ENCODE data around the gene PPP1R1C.
A peak's percentile ranks its signal among the peaks of the same experiment; 100 is the strongest.

The PPP1R1C gene

DNA sequence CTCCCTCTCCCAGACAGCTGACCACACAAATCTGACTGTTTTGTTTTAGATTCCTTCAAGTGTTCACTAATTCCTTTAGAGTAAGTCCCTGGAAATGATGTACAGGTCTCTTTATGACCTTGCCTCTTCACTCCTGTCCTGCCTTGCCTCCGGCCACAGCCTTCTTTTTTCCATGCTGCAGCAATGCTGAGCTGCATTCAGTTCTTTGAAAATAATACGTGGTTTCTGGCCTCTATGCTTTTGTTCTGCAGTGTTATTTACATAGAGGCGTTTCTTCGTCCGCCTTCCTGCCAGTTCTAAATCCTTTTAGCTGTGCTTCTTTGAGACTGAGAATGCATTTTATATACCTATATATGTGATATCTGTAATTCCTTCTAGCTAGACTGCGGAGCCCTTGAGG is 87.2 kb downstream of the PPP1R1C start:
- H3K4me3 ChIP-seq (ENCODE audit: low read depth, low read length), result no peak overlapping the region
- TF ChIP-seq CTCF (IDR thresholded peaks at IDR 0.05; ENCODE audit: borderline replicate concordance, insufficient read depth, low read depth, low read length), result no peak

- no peak overlapping the region for H3K4me3 ChIP-seq (ENCODE audit: low read depth, low read length)
- no peak for TF ChIP-seq CTCF (IDR thresholded peaks at IDR 0.05; ENCODE audit: borderline replicate concordance, insufficient read depth, low read depth, low read length)
Observed at GRCh38 chr2:182073613-182074012, 88.0 kb downstream of the PPP1R1C start.

- TF ChIP-seq CTCF (IDR thresholded peaks at IDR 0.05; ENCODE audit: borderline replicate concordance, insufficient read depth, low read depth, low read length), result no peak
- no peak overlapping the region for H3K4me3 ChIP-seq (ENCODE audit: low read depth, low read length)
Observed at GRCh38 chr2:182077023-182077422, 91.4 kb downstream of the PPP1R1C start.

DNA sequence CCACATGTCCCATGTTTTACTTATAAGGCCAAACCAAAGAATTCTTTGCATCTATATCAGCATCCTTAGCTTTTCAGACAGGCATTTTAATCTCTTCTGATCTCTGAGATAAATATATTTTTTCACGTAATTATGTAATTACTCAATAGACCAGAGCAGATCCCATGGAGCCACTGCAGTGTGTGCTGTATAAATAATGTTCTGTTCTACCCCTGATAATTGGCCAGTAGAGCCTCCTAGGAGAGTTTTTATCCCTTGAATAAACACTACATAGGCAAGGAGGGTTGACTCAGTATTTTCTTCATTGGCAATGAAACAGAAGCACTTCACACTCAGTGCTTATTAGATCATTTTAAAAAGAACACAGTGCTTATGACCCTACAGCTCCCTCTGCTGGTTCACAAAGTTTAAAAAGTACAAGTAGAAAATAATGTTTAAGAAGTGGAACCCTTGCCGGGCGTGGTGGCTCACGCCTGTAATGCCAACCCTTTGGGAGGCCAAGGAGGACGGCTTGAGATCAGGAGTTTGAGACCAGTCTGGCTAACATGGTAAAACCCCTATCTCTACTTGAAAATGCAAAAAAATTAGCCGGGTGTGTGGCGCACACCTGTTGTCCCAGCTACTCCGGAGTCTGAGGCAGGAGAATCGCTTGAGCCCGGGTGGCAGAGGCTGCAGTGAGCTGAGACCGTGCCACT is 91.9 kb downstream of the PPP1R1C start:
- peak; percentile 37; the same call in 1 of the 2 replicates for TF ChIP-seq CTCF (IDR thresholded peaks at IDR 0.05; ENCODE audit: borderline replicate concordance, insufficient read depth, low read depth, low read length)
- H3K4me3 ChIP-seq (ENCODE audit: low read depth, low read length), result no peak overlapping the region

DNA sequence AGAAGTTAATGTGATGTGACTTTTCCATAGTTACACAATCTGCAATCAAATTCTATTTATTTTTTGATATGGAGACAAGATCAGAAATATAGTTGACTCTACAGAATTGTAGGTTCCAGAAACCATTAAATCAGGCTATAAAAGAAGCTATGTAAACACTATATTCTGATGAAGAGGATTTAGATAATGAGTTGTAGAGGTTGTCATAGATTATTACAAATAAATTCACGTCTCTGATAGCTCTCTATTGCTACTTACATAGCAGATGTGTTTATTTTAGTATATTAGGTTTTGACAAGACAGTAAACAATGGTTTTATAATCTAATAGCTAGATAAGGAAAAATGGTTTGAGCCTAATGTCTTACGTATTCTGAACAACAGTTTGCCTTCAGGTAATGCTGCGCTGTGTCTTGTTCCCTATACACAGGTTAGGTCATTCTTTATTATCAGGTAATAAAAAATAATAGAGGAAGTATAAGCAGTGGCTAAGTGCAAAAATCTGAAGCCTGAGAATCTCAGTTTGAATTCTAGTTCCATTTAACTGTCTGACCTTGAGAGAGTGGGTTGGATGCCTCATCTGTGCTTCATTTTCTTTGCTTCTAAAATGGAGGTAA is 93.4 kb downstream of the PPP1R1C start:
- H3K4me3 ChIP-seq (ENCODE audit: low read depth, low read length), result no peak overlapping the region
- no peak for TF ChIP-seq CTCF (IDR thresholded peaks at IDR 0.05; ENCODE audit: borderline replicate concordance, insufficient read depth, low read depth, low read length)

- TF ChIP-seq CTCF (IDR thresholded peaks at IDR 0.05; ENCODE audit: borderline replicate concordance, insufficient read depth, low read depth, low read length), result no peak
- H3K4me3 ChIP-seq (ENCODE audit: low read depth, low read length), result no peak overlapping the region
Observed at GRCh38 chr2:182080493-182080892, 94.8 kb downstream of the PPP1R1C start.
